Epithelial cell of esophagus (primary cell): Measurements from ENCODE around the gene MLF2.
"Not testable (repeated sequence)": the region's sequence is repeated elsewhere in the genome, so short reads cannot be mapped to it uniquely, and the experiment has no call there.

ENCODE experiments used
- DNase-seq: peaks from one replicate; pipeline ENCODE4 v3.0.0; 2010; ENCODE audit warnings: low read depth
- H3K4me3 ChIP-seq: 2 replicates; pipeline ENCODE4 v1.5.1; 2011; ENCODE audit warnings: mild to moderate bottlenecking, low read length, control low read depth
- TF ChIP-seq, protein P1 (sequence below): IDR thresholded peaks from 2 replicates; pipeline ENCODE4 v1.5.1; 2011; ENCODE audit warnings: low read depth, mild to moderate bottlenecking, low read length, control low read depth, inconsistent platforms; ENCODE audit not compliant: insufficient read depth; ENCODE audit errors: missing control alignments

The MLF2 gene

DNA sequence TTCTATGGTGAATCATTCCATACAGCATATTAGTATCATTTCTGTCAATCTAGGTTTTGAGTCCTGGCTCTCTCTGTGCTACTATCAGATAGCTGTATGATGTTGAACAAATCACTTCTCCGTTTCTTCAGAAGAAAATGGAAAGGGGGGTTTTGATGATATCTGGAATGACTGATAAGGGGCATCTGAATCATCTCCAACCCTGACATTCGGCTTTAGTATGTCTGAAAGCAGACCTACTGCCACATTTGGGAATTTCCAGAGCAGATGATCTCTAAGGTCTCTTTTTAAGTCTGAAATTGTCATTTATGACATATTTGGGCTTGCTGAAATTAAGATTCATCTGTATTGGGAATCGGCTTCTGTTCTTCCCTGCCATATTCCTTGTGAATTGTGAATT is 10.1 kb downstream of the MLF2 start:
- no peak overlapping the region for H3K4me3 ChIP-seq
- DNase-seq = no peak
- TF ChIP-seq, protein P1, sequence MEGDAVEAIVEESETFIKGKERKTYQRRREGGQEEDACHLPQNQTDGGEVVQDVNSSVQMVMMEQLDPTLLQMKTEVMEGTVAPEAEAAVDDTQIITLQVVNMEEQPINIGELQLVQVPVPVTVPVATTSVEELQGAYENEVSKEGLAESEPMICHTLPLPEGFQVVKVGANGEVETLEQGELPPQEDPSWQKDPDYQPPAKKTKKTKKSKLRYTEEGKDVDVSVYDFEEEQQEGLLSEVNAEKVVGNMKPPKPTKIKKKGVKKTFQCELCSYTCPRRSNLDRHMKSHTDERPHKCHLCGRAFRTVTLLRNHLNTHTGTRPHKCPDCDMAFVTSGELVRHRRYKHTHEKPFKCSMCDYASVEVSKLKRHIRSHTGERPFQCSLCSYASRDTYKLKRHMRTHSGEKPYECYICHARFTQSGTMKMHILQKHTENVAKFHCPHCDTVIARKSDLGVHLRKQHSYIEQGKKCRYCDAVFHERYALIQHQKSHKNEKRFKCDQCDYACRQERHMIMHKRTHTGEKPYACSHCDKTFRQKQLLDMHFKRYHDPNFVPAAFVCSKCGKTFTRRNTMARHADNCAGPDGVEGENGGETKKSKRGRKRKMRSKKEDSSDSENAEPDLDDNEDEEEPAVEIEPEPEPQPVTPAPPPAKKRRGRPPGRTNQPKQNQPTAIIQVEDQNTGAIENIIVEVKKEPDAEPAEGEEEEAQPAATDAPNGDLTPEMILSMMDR = no peak

DNA sequence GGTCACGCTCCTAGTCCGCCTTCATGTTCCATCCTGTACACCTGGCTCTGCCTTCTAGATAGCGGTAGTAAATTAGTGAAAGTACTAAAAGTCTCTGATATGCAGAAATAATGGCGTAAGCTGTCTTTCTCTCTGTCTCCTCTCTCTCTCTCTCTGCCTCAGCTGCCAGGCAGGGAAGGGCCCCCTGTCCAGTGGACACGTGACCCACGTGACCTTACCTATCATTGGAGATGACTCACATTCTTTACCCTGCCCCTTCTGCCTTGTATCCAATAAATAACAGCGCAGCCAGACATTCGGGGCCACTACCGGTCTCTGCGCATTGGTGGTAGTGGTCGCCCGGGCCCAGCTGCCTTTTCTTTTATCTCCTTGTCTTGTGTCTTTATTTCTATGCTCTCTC is 10.9 kb downstream of the MLF2 start:
- H3K4me3 ChIP-seq, DNase-seq: not testable (repeated sequence)

DNA sequence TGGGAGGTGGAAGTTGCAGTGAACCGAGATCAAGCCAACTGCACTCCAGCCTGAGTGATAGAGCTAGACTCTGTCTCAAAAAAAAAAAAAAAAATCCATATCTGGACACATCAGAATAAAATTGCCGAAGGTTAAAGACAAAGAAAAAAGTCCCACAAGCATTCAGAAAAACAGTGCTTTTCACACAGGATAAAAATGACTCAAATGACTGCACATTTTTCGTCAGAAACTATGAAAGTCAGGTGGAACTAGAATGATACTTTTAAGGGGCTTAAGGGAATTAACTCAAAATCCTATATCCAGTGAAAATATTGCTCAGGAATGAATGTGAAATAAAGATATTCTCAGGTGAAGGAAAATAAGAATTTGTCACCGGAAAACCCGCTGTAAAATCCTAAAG is 16.2 kb downstream of the MLF2 start:
- DNase-seq = no peak
- TF ChIP-seq, protein P1 = no peak

DNA sequence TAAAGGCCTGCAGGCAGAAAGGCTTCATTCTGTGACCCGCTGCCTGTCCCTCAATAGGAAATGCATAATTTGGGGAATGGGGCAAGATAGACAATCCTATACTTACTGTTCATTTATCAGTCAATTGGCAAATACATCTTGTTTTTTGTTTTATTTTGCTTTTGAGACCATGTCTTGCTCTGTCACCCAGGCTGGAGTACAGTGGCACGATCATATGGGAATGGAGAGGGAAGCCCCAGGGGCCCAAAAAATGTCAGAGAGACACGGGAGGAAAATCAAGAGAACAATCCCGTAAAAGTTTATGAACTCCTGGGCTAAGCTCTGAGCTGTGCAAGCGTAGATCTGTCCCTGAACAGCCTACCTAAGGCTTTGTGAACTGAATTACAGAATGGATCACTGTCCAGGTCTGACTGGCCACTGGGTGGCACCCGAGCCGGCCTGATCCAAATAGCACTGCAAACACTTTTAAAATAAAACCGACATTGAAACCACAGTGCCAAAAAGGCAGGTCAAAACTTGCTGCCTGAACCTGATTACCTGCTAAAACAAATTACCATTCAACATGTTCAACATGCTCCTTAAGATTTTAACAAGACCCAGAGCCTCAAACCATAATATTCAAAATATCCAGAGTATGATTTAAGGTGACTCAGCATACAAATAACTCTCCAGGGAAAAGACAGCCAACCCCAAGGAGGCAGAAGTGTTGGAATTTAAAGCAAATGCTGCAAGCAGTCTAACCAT is 17.3 kb downstream of the MLF2 start:
- peak; percentile 97 for DNase-seq
- TF ChIP-seq, protein P1 = peak; percentile 88
- H3K4me3 ChIP-seq = no peak overlapping the region

More for the DNA sequence above, 16.2 kb downstream of the MLF2 start:
- no peak overlapping the region for H3K4me3 ChIP-seq

DNA sequence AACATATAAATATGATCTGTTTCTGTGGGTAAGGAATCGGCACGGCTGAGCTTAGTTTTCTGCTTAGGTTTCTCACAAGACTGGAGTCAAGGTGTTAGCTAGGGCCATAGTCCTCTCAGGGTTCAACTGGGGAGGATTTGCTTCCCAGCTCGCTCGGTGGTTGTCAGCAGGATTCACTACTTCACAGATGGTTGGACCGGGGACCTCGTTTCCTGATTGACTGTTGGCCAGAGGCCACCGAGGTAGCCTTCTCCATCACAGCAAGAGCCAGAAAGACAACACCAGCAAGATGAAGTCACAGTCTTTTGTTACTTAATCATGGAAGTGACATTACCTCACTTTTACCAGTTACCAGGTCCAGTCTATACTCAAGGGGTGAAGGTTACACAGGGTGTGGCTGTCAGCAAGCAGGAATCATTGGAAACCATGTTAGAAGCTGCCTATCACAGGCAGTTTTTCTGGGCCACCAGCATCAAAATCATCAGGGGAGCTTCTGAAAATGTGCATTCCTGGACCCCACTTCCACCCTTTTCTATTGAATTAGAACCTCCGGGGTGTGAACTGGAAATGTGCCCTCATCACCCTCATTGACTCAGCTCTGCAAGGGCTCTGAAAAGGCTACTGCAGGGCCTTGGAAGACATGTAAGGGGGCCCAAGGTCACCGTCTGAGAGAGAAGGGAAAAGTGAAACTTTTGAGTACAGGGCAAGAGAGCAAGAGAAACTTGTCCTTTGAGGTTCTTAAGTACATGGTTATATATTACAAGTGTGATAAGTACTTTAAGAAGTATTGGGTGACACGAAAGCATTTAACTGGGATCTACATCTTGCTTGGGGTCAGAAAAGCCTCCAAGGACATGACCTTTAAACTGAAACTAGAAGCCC is 18.2 kb downstream of the MLF2 start:
- H3K4me3 ChIP-seq = no peak overlapping the region
- TF ChIP-seq, protein P1 = no peak
- DNase-seq = no peak

DNA sequence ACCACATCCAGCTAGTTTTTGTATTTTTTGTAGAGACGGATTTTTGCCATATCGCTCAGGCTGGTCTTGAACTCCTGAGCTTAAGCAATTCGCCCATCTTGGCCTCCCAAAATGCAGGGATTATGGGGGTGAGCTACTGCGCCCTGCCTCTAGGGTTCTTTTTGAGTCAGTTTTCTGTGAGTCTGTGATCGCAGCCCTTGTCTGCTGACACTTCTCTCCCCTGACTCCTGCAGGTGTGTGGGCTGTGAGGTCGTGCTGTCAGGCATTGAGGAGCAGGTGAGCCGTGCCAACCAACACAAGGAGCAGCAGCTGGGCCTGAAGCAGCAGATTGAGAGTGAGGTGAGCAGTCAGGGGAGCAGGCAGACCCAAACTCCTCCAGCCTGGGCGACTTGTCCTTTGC is 22.8 kb downstream of the MLF2 start:
- no peak overlapping the region for H3K4me3 ChIP-seq
- TF ChIP-seq, protein P1 = no peak
- no peak for DNase-seq

DNA sequence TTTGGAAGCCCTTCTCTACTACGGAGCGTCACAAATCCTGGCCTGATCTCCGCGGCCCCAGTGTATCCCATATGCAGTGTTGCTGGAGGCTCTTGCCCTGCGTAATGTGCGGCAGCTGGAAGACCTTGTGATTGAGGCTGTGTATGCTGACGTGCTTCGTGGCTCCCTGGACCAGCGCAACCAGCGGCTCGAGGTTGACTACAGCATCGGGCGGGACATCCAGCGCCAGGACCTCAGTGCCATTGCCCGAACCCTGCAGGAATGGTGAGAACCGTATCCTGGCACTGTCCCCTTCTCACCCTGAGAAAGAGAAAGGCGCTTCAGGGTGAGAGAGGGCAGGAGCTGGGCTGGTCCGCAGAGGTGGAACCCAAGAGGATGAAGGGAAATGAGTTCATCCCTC is 23.8 kb downstream of the MLF2 start:
- no peak for DNase-seq
- TF ChIP-seq, protein P1 = no peak
- H3K4me3 ChIP-seq = no peak overlapping the region
